ENCODE measurements around the gene TRIM72.

- TF ChIP-seq CTCF (IDR thresholded peaks at IDR 0.05; ENCODE audit: low read depth, low read length) (no peak), EZH2phosphoT487 (IDR thresholded peaks at IDR 0.05; ENCODE audit: low read depth) (no peak)
Observed at GRCh38 chr16:31276600-31276999, 62.7 kb downstream of the TRIM72 start.
